HepG2 (cell line): Measurements from ENCODE around the gene SUPT4H1. TPM values are rescaled to one million over a fixed set of nuclear protein-coding genes. Genes with fewer than 3 reads are reported as not detected.
A peak's percentile ranks its signal among the peaks of the same experiment; 100 is the strongest.

Source experiments
- CCAR2 ChIP-seq: fragments of 200-400 bp; formaldehyde crosslinking; optimal IDR thresholded peaks from 2 replicates; pipeline ENCODE3; 2018; ENCODE audit warnings: low read depth, mild to moderate bottlenecking, low read length, moderate library complexity
- GTF2F1 ChIP-seq: fragments of 150-350 bp; IDR thresholded peaks from 2 replicates; pipeline ENCODE4 v1.6.1; 2014; ENCODE audit warnings: low read length
- HES4 ChIP-seq: sonication (generic); formaldehyde crosslinking; IDR thresholded peaks from 2 replicates; pipeline ENCODE4 v1.9.0; 2021; ENCODE audit warnings: mild to moderate bottlenecking, missing genetic modification reagents, borderline replicate concordance
- NR1H2 ChIP-seq: sonication (generic); formaldehyde crosslinking; IDR thresholded peaks from 2 replicates; pipeline ENCODE4 v1.8.1; 2022; ENCODE audit warnings: low read depth, missing genetic modification reagents, borderline replicate concordance
- NR2F1 ChIP-seq, 2 experiments: fragments of 450-650 bp in 1 of 2; formaldehyde crosslinking in 1 of 2; IDR thresholded peaks; 2 replicates each; pipeline versions ENCODE4 v1.5.0 to v1.6.1; 2016 to 2020; ENCODE audit warnings: mild to moderate bottlenecking in 1 of 2, missing compliant biosample characterization in 1 of 2, missing genetic modification reagents in 1 of 2, moderate library complexity in 1 of 2
- TGIF2 ChIP-seq: IDR thresholded peaks from 2 replicates; pipeline ENCODE4 v1.6.1; 2016; ENCODE audit warnings: control low read depth, missing compliant biosample characterization
- ZMYM3 ChIP-seq: sonication (generic); formaldehyde crosslinking; IDR thresholded peaks from 2 replicates; pipeline ENCODE4 v1.5.1; 2020; ENCODE audit warnings: mild to moderate bottlenecking, missing genetic modification reagents
- ZNF432 ChIP-seq: sonication (generic); formaldehyde crosslinking; IDR thresholded peaks from 2 replicates; pipeline ENCODE4 v1.5.0; 2020; ENCODE audit warnings: missing genetic modification reagents, mild to moderate bottlenecking, borderline replicate concordance
- ZNF660 ChIP-seq: sonication (generic); formaldehyde crosslinking; IDR thresholded peaks from 2 replicates; pipeline ENCODE4 v1.5.1; 2020; ENCODE audit warnings: mild to moderate bottlenecking, low read depth, missing genetic modification reagents, borderline replicate concordance
- polyA plus RNA-seq, 8 experiments: library from polyadenylated mRNA; depleted of rRNA in 3 of 8; stranded (reverse) in 7 of 8; unstranded in 1 of 8; fragments of >200 nt; fragmentation: Illumina TruSeq in 4 of 8; extraction: Trizol in 4 of 8; gene quantifications; 2 replicates each; pipeline versions ENCODE4 v1.2.1 to v1.2.3, GENCODE V29; 2011 to 2016; ENCODE audit warnings: low read depth in 4 of 8, missing spikeins in 1 of 8, mixed read lengths in 1 of 8; ENCODE audit not compliant: insufficient read depth in 1 of 8
- total RNA-seq, 5 experiments: library from RNA; depleted of rRNA; stranded (reverse); fragments of >200 nt; fragmentation: Illumina TruSeq; extraction: Trizol; gene quantifications; 2 replicates each; pipeline ENCODE4 v1.2.3, GENCODE V29; 2016; ENCODE audit warnings: low read depth in 1 of 5
- TF ChIP-seq, protein P1 (sequence below): sonication (generic); formaldehyde crosslinking; IDR thresholded peaks from 2 replicates; pipeline ENCODE4 v1.4.0; 2020; ENCODE audit warnings: mild to moderate bottlenecking, low read depth, missing genetic modification reagents
- TF ChIP-seq, protein P2 (sequence below): sonication (generic); formaldehyde crosslinking; conservative IDR thresholded peaks from 2 replicates; pipeline ENCODE4 v1.5.0; 2020; ENCODE audit warnings: missing genetic modification reagents
- TF ChIP-seq, protein P3 (sequence below): sonication (generic); formaldehyde crosslinking; IDR thresholded peaks from 2 replicates; pipeline ENCODE4 v1.8.1; 2023; ENCODE audit warnings: mild to moderate bottlenecking, inconsistent platforms, moderate library complexity, missing genetic modification reagents, borderline replicate concordance
- TF ChIP-seq, protein P4 (sequence below): sonication (generic); formaldehyde crosslinking; IDR thresholded peaks from 2 replicates; pipeline ENCODE4 v1.5.1; 2020; ENCODE audit warnings: missing genetic modification reagents, mild to moderate bottlenecking, borderline replicate concordance
- TF ChIP-seq, protein P5 (sequence below): sonication (generic); formaldehyde crosslinking; IDR thresholded peaks from 2 replicates; pipeline ENCODE4 v1.9.0; 2022; ENCODE audit warnings: missing genetic modification reagents, mild to moderate bottlenecking, borderline replicate concordance
- TF ChIP-seq, protein P6 (sequence below): sonication (generic); formaldehyde crosslinking; IDR thresholded peaks from 2 replicates; pipeline ENCODE4 v1.8.1; 2022; ENCODE audit warnings: low read depth, mild to moderate bottlenecking, missing genetic modification reagents

SUPT4H1 gene
- total and polyA plus RNA-seq, 2 of the 13 experiments (the other 11 are each of a cell fraction or from before 2014, with no cell fraction given) = 155 to 244 TPM

DNA sequence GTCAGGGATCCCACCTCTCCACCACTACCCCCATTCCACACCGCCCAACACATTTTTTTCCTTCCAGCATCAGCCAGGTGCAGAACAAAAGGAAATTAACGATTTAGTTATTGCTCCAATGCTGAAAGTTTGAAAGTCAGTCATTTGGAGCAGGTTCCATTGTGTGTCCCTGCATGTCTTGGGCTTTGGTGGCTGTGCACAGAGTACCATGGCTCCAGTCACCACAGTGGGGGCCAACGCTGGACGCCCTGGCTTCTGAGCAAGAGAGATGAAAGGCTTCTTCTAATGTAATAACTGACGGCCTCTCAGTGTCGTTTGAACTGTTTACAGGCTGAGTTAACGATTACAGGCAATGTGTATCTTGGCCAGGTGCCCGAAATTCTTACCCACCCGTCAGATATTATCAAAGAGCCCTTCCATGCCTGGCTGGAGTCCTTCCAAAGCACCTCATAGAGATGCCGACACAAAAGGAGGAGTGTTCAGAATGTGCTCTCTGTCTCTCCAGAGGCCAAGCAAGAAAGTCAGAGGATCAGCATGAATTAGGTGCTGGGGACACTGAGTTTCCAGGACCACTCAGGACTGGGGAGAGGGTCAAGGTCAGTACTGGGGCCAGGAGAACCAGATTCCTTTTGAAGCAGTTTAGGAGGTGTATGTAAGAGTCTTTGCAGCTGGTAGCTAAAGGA lies 39.4 kb upstream of the SUPT4H1 start (continued):
- TF ChIP-seq, protein P1, sequence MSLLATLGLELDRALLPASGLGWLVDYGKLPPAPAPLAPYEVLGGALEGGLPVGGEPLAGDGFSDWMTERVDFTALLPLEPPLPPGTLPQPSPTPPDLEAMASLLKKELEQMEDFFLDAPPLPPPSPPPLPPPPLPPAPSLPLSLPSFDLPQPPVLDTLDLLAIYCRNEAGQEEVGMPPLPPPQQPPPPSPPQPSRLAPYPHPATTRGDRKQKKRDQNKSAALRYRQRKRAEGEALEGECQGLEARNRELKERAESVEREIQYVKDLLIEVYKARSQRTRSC = 0 out of 2 replicates have a peak, but pooled peaks have one; percentile 56
- TF ChIP-seq NR1H2 (CRISPR knock-in tag) (no peak), CCAR2 (peak; percentile 85), ZNF432 (no peak), ZNF660 (CRISPR knock-in tag) (no peak), ZMYM3 (CRISPR knock-in tag) (peak; percentile 88), NR2F1 (CRISPR knock-in tag; IDR thresholded peaks at IDR 0.05) (peak; percentile 83 to 90; a peak in 3 of 4 replicates), TGIF2 (CRISPR knock-in tag) (peak; percentile 96), HES4 (CRISPR knock-in tag) (no peak), GTF2F1 (no peak)
- TF ChIP-seq, protein P2, sequence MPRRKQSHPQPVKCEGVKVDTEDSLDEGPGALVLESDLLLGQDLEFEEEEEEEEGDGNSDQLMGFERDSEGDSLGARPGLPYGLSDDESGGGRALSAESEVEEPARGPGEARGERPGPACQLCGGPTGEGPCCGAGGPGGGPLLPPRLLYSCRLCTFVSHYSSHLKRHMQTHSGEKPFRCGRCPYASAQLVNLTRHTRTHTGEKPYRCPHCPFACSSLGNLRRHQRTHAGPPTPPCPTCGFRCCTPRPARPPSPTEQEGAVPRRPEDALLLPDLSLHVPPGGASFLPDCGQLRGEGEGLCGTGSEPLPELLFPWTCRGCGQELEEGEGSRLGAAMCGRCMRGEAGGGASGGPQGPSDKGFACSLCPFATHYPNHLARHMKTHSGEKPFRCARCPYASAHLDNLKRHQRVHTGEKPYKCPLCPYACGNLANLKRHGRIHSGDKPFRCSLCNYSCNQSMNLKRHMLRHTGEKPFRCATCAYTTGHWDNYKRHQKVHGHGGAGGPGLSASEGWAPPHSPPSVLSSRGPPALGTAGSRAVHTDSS (CRISPR knock-in tag) = 0 out of 2 replicates have a peak, but pooled peaks have one; percentile 17
- TF ChIP-seq, protein P3, sequence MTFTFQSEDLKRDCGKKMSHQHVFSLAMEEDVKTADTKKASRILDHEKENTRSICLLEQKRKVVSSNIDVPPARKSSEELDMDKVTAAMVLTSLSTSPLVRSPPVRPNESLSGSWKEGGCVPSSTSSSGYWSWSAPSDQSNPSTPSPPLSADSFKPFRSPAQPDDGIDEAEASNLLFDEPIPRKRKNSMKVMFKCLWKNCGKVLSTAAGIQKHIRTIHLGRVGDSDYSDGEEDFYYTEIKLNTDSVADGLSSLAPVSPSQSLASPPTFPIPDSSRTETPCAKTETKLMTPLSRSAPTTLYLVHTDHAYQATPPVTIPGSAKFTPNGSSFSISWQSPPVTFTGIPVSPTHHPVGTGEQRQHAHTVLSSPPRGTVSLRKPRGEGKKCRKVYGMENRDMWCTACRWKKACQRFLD = peak; percentile 83; the same call in 1 of the 2 replicates
- TF ChIP-seq, protein P4, sequence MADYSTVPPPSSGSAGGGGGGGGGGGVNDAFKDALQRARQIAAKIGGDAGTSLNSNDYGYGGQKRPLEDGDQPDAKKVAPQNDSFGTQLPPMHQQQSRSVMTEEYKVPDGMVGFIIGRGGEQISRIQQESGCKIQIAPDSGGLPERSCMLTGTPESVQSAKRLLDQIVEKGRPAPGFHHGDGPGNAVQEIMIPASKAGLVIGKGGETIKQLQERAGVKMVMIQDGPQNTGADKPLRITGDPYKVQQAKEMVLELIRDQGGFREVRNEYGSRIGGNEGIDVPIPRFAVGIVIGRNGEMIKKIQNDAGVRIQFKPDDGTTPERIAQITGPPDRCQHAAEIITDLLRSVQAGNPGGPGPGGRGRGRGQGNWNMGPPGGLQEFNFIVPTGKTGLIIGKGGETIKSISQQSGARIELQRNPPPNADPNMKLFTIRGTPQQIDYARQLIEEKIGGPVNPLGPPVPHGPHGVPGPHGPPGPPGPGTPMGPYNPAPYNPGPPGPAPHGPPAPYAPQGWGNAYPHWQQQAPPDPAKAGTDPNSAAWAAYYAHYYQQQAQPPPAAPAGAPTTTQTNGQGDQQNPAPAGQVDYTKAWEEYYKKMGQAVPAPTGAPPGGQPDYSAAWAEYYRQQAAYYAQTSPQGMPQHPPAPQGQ (CRISPR knock-in tag) = peak; percentile 88; the same call in 1 of the 2 replicates
- TF ChIP-seq, protein P5, sequence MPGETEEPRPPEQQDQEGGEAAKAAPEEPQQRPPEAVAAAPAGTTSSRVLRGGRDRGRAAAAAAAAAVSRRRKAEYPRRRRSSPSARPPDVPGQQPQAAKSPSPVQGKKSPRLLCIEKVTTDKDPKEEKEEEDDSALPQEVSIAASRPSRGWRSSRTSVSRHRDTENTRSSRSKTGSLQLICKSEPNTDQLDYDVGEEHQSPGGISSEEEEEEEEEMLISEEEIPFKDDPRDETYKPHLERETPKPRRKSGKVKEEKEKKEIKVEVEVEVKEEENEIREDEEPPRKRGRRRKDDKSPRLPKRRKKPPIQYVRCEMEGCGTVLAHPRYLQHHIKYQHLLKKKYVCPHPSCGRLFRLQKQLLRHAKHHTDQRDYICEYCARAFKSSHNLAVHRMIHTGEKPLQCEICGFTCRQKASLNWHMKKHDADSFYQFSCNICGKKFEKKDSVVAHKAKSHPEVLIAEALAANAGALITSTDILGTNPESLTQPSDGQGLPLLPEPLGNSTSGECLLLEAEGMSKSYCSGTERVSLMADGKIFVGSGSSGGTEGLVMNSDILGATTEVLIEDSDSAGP (CRISPR knock-in tag) = peak; percentile 96
- TF ChIP-seq, protein P6, sequence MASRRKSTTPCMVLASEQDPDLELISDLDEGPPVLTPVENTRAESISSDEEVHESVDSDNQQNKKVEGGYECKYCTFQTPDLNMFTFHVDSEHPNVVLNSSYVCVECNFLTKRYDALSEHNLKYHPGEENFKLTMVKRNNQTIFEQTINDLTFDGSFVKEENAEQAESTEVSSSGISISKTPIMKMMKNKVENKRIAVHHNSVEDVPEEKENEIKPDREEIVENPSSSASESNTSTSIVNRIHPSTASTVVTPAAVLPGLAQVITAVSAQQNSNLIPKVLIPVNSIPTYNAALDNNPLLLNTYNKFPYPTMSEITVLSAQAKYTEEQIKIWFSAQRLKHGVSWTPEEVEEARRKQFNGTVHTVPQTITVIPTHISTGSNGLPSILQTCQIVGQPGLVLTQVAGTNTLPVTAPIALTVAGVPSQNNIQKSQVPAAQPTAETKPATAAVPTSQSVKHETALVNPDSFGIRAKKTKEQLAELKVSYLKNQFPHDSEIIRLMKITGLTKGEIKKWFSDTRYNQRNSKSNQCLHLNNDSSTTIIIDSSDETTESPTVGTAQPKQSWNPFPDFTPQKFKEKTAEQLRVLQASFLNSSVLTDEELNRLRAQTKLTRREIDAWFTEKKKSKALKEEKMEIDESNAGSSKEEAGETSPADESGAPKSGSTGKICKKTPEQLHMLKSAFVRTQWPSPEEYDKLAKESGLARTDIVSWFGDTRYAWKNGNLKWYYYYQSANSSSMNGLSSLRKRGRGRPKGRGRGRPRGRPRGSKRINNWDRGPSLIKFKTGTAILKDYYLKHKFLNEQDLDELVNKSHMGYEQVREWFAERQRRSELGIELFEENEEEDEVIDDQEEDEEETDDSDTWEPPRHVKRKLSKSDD (CRISPR knock-in tag) = peak; percentile 91
